NCI-H187 (cell line): Measurements from ENCODE around the gene TRIM32.
"Not testable (repeated sequence)": the region's sequence is repeated elsewhere in the genome, so short reads cannot be mapped to it uniquely, and the experiment has no call there.

Source experiments
- DNase-seq, 2 experiments: peaks; one replicate each; lab custom pipeline; 2025; lab: John Stamatoyannopoulos, UW

Gene TRIM32

GRCh38 chr9:116683535-116683934 is 3.6 kb upstream of the TRIM32 start:
- no peak for DNase-seq

DNA sequence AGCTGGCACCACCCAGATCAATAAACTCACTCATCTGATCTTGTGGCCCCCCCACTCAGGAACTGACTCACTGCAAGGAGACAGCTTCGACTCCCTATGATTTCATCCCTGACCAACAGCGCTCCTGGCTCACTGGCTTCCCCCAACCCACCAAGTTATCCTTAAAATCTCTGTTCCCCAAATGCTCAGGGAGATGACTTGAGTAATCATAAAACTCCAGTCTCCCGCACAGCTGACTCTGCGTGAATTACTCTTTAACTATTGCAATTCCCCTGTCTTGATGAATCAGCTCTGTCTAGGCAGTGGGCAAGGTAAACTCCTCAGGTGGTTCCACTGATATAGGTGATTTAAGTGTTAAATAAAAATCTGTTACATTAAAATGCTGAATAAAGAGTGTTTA is 1.9 kb upstream of the TRIM32 start:
- no peak for DNase-seq

DNA sequence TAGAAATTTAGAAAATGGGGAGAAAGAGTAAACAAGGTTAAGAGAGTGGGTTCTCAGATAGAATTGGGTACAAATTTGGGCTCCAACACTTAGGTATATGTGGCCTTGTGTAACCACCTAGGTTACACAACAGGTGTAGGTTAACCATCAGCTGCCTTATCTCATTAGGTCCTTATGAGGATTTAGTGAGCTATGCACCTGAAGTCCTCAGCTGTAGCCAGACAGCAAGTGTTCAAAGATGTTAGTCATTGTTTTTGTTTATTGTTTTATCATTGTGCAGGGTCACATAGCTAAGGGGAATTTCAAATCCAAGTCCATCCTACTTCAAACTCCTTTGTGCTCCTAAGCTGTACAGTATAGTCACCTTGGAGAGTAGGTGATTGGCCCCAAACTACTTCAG is 970 bp upstream of the TRIM32 start:
- DNase-seq = no peak

GRCh38 chr9:116686693-116687073 is 422 bp upstream of the TRIM32 start:
- DNase-seq = no peak

GRCh38 chr9:116687754-116688135 is 640 bp downstream of the TRIM32 start:
- no peak for DNase-seq

- no peak for DNase-seq
These were observed 1.8 kb downstream of the TRIM32 start for GRCh38 chr9:116688806-116689485.

GRCh38 chr9:116689486-116690032 is 2.5 kb downstream of the TRIM32 start:
- DNase-seq = no peak

DNA sequence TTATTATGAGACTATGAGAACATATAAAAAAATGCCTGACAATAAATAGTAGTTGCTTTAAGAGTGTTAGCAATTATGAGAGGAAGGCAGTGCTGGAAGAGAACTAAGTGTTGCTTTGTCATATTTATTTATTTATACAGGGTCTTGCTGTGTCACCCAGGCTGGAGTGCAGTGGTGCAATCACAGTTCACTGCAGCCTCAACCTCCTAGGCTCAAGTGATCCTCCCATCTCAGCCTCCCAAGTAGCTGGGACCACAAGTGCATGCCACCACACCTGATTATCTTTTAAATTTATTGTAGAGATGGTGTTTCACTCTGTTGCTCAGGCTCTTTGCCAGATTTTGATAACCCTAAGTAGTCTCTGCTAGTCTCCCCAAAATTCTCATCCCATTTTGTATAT is 3.7 kb downstream of the TRIM32 start:
- DNase-seq = not testable (repeated sequence)

DNA sequence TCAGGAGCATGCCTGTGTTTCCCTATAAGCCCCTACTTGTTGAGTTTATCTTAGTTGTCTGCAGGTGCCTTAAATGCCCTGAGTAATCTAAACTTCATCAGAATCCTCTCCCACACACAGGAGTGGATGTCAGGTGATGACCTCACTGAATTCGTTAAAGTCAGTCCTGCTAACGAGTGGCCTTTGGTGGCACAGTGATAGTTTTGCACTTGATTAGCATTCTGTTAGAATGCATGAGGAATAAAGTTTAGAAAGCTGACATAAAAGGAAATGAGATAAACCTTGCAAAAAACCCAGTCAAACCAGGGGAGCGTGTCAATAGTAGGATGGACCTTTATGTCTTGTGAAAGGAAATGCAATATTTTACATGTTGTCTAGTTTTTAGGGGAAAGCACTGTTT is 4.5 kb downstream of the TRIM32 start:
- no peak for DNase-seq

- no peak for DNase-seq
These were observed 5.5 kb downstream of the TRIM32 start for GRCh38 chr9:116692616-116693015.

DNA sequence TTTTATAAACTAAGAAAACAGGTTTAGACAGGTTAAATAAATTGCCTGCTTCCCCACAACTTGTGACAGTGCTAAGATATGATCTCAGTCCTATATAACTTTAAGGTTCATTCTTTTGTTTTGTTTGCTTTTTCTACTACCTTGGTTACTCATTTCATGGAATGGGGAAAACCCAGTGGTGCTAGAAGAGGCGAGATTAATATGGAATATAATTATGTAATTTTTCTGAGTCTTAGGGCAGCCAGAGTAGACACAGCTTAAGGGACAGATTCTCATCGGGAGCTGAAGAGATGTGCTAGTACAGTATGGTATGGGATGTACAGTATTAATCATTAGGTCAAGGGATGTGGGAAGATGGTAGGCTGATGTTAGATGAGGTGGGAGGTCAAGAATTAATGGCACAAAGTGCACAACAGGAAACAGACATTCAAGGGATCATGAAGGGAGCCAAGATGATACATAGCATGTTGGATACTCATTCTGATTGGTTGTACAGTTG is 6.2 kb downstream of the TRIM32 start:
- DNase-seq = no peak

DNA sequence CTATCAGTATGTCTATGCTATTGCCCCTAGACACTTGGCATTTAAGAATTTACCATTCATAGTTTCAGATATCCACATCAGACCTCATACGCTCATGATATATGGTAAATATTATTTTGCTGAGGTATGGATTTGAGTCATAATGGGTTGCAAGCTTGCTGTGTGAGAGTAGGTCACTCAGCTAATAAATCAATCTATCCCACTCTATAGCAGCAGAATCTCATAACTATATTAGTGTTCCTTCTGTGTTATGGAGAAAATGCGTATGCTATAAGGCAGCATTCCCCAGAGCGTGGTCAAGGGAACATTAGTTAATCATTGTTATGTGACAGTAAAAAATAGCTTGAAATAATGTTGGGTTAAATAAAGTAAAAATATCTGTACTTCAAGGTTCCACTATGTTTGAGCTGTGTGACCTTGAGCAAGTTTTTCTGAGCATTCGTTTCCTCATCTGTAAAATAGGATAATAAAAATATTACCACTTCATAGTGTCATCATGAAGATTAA is 7.7 kb downstream of the TRIM32 start:
- DNase-seq = no peak

GRCh38 chr9:116695438-116695837 is 8.3 kb downstream of the TRIM32 start:
- DNase-seq = no peak

DNA sequence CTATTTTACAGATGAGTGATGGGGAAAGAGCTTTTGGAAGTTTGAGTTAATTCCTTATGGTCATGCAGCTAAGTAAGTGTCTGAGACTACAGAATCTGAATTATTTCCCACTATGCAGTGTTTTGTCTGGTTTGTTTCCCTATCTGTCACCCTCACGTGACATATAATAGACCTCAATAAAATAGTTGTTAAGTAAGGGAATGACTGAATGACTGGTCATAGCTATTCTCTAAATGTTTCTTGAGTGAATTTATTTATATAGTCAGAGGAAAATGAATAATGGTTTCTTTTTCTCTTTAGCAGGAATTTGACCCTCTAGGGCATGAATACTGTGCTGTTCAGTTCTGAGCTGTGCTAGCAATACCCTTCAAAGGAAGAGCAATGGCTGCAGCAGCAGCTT is 10.3 kb downstream of the TRIM32 start:
- DNase-seq = no peak

GRCh38 chr9:116697887-116698286 is 10.8 kb downstream of the TRIM32 start:
- no peak for DNase-seq

DNA sequence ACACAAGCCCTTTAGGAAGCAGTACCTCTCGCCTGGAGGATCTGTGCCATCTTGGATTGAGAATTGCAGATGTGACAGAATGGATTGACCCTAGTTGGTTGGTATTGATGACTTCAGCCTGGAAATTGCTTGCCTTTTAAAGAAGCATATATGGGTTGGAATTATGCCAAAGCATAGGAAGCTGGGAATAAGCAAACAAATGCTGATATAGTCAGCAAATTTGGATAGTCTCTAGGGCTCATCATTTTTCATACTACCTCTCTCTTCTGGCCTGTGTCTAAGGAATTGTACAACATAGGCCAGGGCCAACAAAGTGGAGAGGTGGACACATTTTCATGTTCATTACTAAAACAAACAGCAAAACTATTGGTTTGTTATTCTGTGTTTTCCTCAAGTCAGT is 13.2 kb downstream of the TRIM32 start:
- no peak for DNase-seq

DNA sequence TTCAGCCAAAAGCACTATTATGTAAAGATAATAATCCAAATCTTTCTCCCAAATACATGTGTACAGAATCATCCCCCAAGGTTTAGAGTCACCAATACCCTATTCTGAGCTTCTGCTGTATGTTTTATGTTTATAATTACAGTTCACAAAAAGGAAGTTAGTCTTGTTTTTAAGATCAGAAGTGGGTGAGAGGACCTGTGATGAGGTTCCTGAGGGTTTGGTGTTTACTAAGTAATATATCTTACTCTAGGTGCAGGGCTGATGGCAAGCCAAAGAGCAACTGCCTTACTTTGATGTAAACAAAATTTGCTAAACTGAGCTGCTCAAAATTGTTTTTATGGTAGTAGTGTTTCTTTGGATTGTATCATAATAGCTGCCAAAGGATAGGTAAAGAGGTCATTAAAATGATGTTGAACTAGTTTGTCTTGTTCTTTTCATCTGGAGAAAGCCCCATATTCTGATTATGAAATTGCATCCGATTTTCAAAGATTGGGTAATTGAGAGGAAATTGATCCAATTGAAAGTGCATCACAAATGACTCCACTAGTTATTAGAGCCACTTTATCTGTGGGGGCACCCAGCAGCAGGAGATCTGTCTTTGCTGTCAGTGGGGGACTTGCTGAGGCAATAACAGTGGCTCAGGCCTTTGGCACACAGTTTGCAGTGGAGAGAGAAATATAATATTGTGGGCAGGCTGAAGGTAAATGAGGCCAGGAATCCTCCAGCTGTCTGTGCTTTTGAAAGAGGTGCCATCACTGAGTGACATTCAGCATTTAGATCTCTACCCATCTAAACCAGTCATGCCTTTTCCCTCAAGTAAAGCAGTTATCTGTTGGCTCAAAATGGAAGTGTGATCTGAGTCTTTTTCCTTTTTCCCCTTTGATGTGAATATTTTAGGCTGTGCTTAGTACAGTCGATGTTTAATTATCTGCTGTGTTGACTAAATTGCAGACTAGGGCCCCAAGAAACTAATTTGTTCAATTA is 14.1 kb downstream of the TRIM32 start:
- no peak for DNase-seq

DNA sequence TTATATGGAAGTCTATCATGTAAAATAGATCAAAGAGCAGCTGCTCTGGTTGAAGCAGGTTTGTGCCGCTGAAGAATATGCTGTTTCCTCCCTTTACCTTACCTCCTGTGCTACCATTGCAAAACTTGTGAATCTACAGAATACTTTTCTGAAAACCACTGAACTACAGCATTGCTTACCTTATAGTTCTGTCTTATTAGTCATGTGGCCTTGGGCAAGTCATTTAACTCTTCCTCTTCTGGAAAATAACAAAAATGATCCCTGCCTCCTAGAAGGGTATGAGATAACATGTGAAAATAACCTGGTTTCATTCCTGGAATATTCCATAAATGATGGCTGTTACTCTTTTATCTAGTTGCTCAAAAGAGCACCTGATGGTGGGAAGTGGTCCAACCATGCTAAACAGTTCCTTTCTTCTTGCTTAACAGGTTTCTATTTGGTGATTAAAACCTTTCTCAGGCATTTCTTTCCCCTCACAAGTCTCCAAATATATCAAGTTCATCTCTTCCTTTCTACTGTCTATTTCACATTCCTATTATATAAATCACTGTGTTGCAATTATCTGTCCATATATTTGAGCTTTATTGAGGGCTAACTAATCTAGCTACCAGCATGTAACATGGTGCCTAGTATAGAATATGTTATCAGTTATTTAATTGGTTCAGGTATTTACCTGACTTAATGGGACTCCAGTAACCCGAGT is 15.0 kb downstream of the TRIM32 start:
- no peak for DNase-seq

DNA sequence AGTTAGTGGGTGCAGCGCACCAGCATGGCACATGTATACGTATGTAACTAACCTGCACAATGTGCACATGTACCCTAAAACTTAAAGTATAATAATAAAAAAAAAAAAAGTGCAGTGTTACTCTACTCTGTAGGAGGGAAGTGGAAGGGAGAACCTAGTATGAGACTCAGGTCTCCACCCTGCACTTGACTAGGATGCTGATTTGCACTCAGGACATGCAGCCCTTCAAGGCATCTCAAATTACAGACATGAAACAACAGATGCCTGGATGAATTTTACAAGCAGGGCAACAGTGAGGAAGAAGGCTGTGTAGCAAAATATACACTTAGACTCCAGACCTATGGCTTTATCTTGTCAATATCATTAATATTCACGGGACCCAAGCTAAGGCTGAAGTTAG is 16.5 kb downstream of the TRIM32 start:
- DNase-seq = no peak

DNA sequence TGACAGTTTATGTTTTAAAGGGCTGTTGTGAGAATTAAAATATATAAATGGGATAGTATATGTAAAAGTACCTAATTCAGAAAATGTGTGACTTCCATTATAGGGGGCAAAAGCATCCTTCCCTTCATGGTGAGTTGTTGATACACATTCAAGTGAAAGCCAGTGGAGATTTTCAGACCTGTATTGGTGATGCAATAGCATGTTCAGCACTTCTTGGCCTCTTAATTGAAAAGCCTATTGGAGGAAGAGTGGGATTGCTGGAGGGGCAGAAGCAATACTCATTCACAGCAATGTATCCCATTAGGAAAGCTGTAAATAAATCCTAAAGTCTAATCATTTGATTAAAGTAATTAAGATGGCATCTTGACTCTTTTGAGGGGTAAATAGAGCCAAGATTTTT is 17.4 kb downstream of the TRIM32 start:
- DNase-seq = no peak

- no peak for DNase-seq
These were observed 18.4 kb downstream of the TRIM32 start for GRCh38 chr9:116705531-116705930.
